SK-N-SH (cell line): ENCODE results near the gene GALC. TPM values are rescaled to one million over a fixed set of nuclear protein-coding genes. Genes with fewer than 3 reads are reported as not detected.

Source experiments
- CTCF ChIA-PET: fragments of 300-600, 350-600 bp; formaldehyde crosslinking; extraction: SDS; loops from one replicate; lab custom pipeline; 2021; lab: Yijun Ruan, JAX
- POLR2A ChIA-PET: fragments of 350-600 bp; sonication (Branson Sonifier 250); formaldehyde crosslinking; extraction: SDS; loops from one replicate; lab custom pipeline; 2020; ENCODE audit warnings: antibody characterized with exemption, inconsistent platforms; lab: Yijun Ruan, JAX
- DNase-seq: peaks from one replicate; pipeline ENCODE4 v3.0.0; 2012
- H2AFZ ChIP-seq: fragments of 200-600 bp; sonication (generic); 2 replicates; pipeline ENCODE4 v1.8.1; 2016; ENCODE audit warnings: antibody characterized with exemption, mild to moderate bottlenecking, low read depth
- H3F3A ChIP-seq: fragments of 200-600 bp; sonication (generic); replicated peaks from 2 replicates; pipeline ENCODE3; 2016; ENCODE audit warnings: antibody characterized with exemption, mild to moderate bottlenecking; ENCODE audit not compliant: insufficient read depth
- H3K27ac ChIP-seq, 2 experiments: fragments of 200-500 bp in 1 of 2; fragments of 200-600 bp in 1 of 2; sonication (Bioruptor generic) in 1 of 2; sonication (generic), shearing (Covaris generic) in 1 of 2; 2 replicates each; pipeline versions ENCODE4 v1.5.1 to v1.6.1; 2014 to 2016; ENCODE audit warnings: low read depth in 2 of 2, inconsistent platforms in 1 of 2, low read length in 1 of 2, mild to moderate bottlenecking in 1 of 2, mixed read lengths in 1 of 2
- H3K27me3 ChIP-seq: fragments of 200-600 bp; sonication (generic), shearing (Covaris generic); 2 replicates; pipeline ENCODE4 v1.6.1; 2016; ENCODE audit warnings: mixed run types; ENCODE audit not compliant: insufficient read depth
- H3K36me3 ChIP-seq, 2 experiments: fragments of 200-500 bp in 1 of 2; fragments of 200-600 bp in 1 of 2; sonication (Bioruptor generic) in 1 of 2; sonication (generic) in 1 of 2; replicated peaks in 1 of 2; 2 replicates each; pipeline versions ENCODE3 to v1.5.1; 2014 to 2016; ENCODE audit warnings: low read length in 1 of 2, mild to moderate bottlenecking in 1 of 2; ENCODE audit not compliant: insufficient read depth in 2 of 2, control insufficient read depth in 1 of 2
- H3K4me1 ChIP-seq, 2 experiments: fragments of 200-500 bp in 1 of 2; fragments of 200-600 bp in 1 of 2; sonication (Bioruptor generic) in 1 of 2; sonication (generic), shearing (Covaris generic) in 1 of 2; 2 replicates each; pipeline versions ENCODE4 v1.5.1 to v1.6.1; 2014 to 2016; ENCODE audit warnings: low read depth in 1 of 2, low read length in 1 of 2, mixed run types in 1 of 2; ENCODE audit not compliant: insufficient read depth in 2 of 2, control insufficient read depth in 1 of 2
- H3K4me2 ChIP-seq: fragments of 200-600 bp; sonication (generic), shearing (Covaris generic); 2 replicates; pipeline ENCODE4 v1.6.1; 2017; ENCODE audit warnings: mixed run types
- H3K4me3 ChIP-seq, 2 experiments: fragments of 200-500 bp in 1 of 2; fragments of 200-600 bp in 1 of 2; sonication (Bioruptor generic) in 1 of 2; sonication (generic), shearing (Covaris generic) in 1 of 2; 2 replicates each; pipeline versions ENCODE4 v1.5.1 to v1.8.1; 2014 to 2016; ENCODE audit warnings: low read depth in 2 of 2, inconsistent platforms in 1 of 2, low read length in 1 of 2, mild to moderate bottlenecking in 1 of 2, mixed read lengths in 1 of 2, moderate library complexity in 1 of 2
- H3K79me2 ChIP-seq: fragments of 200-600 bp; sonication (generic); 2 replicates; pipeline ENCODE4 v1.8.1; 2017; ENCODE audit warnings: mild to moderate bottlenecking; ENCODE audit not compliant: insufficient read depth
- H3K9ac ChIP-seq: fragments of 200-600 bp; sonication (generic); 2 replicates; pipeline ENCODE4 v1.6.1; 2017; ENCODE audit warnings: mixed run types
- H3K9me2 ChIP-seq: fragments of 200-600 bp; sonication (generic); 2 replicates; pipeline ENCODE4 v1.6.1; 2017; ENCODE audit warnings: mixed run types
- H3K9me3 ChIP-seq: fragments of 200-600 bp; sonication (generic); 2 replicates; pipeline ENCODE4 v1.6.1; 2017; ENCODE audit warnings: mixed run types, mild to moderate bottlenecking, moderate library complexity
- H4K20me1 ChIP-seq: fragments of 200-600 bp; sonication (generic); 2 replicates; pipeline ENCODE4 v1.6.1; 2017; ENCODE audit warnings: mild to moderate bottlenecking, mixed run types; ENCODE audit not compliant: insufficient read depth
- CHD2 ChIP-seq: fragments of 150-350 bp; IDR thresholded peaks from 2 replicates; pipeline ENCODE4 v1.6.1; 2018; ENCODE audit warnings: low read length; ENCODE audit not compliant: partially characterized antibody
- CTCF ChIP-seq: fragments of 200-600 bp; sonication (generic); IDR thresholded peaks from 2 replicates; pipeline ENCODE4 v1.6.1; 2017; ENCODE audit warnings: antibody characterized with exemption, mild to moderate bottlenecking, moderate library complexity
- EP300 ChIP-seq, 2 experiments: IDR thresholded peaks; 2 replicates each; pipeline versions ENCODE4 v1.4.0 to v1.6.1; 2012; ENCODE audit warnings: borderline replicate concordance in 1 of 2, low read depth in 1 of 2, low read length in 1 of 2
- FOXJ3 ChIP-seq: sonication (generic); formaldehyde crosslinking; IDR thresholded peaks from 2 replicates; pipeline ENCODE4 v1.5.1; 2020; ENCODE audit warnings: mild to moderate bottlenecking, missing genetic modification reagents
- FOXM1 ChIP-seq: IDR thresholded peaks from 2 replicates; pipeline ENCODE4 v1.4.0; 2012; ENCODE audit warnings: low read depth, mild to moderate bottlenecking
- GABPA ChIP-seq: IDR thresholded peaks from 2 replicates; pipeline ENCODE4 v1.4.0; 2012; ENCODE audit warnings: low read depth, mild to moderate bottlenecking
- GATA2 ChIP-seq: sonication (generic); formaldehyde crosslinking; IDR thresholded peaks from 2 replicates; pipeline ENCODE4 v1.5.0; 2020; ENCODE audit warnings: mild to moderate bottlenecking, missing genetic modification reagents
- MAX ChIP-seq: IDR thresholded peaks from 2 replicates; pipeline ENCODE4 v1.4.0; 2012; ENCODE audit warnings: low read depth
- MEF2A ChIP-seq: IDR thresholded peaks from 2 replicates; pipeline ENCODE4 v1.4.0; 2012; ENCODE audit warnings: low read depth, borderline replicate concordance
- NFIC ChIP-seq: IDR thresholded peaks from 2 replicates; pipeline ENCODE4 v1.4.0; 2012; ENCODE audit warnings: borderline replicate concordance
- NRF1 ChIP-seq: IDR thresholded peaks from 2 replicates; pipeline ENCODE4 v1.6.1; 2012; ENCODE audit warnings: low read depth, mild to moderate bottlenecking, low read length
- PBX3 ChIP-seq: IDR thresholded peaks from 2 replicates; pipeline ENCODE4; 2012
- POLR2AphosphoS5 ChIP-seq: IDR thresholded peaks from 2 replicates; pipeline ENCODE4 v1.6.1; 2012; ENCODE audit warnings: low read depth, low read length
- RAD21 ChIP-seq: IDR thresholded peaks from 2 replicates; pipeline ENCODE4 v1.6.1; 2012; ENCODE audit warnings: mild to moderate bottlenecking, low read length
- RCOR1 ChIP-seq: fragments of 150-350 bp; IDR thresholded peaks from 2 replicates; pipeline ENCODE4 v1.6.1; 2017; ENCODE audit warnings: antibody characterized with exemption, low read length
- REST ChIP-seq: IDR thresholded peaks from 2 replicates; pipeline ENCODE4 v1.6.1; 2012; ENCODE audit warnings: mild to moderate bottlenecking, low read depth, low read length, moderate library complexity
- SIN3A ChIP-seq: IDR thresholded peaks from 2 replicates; pipeline ENCODE4 v1.6.1; 2012; ENCODE audit warnings: low read depth, mild to moderate bottlenecking, low read length, moderate library complexity, borderline replicate concordance
- SMC3 ChIP-seq: IDR thresholded peaks from 2 replicates; pipeline ENCODE4 v1.6.1; 2012; ENCODE audit warnings: low read depth, low read length, improper control_type of control experiment
- TEAD4 ChIP-seq: IDR thresholded peaks from 2 replicates; pipeline ENCODE4 v1.4.0; 2012; ENCODE audit warnings: mild to moderate bottlenecking, borderline replicate concordance; ENCODE audit not compliant: insufficient read depth
- USF1 ChIP-seq: IDR thresholded peaks from 2 replicates; pipeline ENCODE4 v1.4.0; 2012; ENCODE audit warnings: low read depth, borderline replicate concordance
- YY1 ChIP-seq: IDR thresholded peaks from 2 replicates; pipeline ENCODE4 v1.4.0; 2012; ENCODE audit warnings: low read depth, mild to moderate bottlenecking
- WGBS: methylation state at CpG from one replicate; pipeline ENCODE4 v1.1.6; 2017; ENCODE audit warnings: low lambda C conversion rate; 5-methylcytosine and 5-hydroxymethylcytosine counted together
- polyA plus RNA-seq, 3 experiments: library from polyadenylated mRNA; depleted of rRNA; stranded (reverse); fragments of >200 nt; gene quantifications; 2 replicates each; pipeline ENCODE4 v1.2.3, GENCODE V29; 2012

GALC gene
- polyA plus RNA-seq, 1 of the 3 experiments (the other 2 are of a cell fraction): 9.7 TPM

- POLR2A ChIA-PET: no interaction called here
- H3K79me2 ChIP-seq: no peaks in the 10 kb centered on the region
- no peaks in the 10 kb centered on the region for H3K9me3 ChIP-seq
- no peaks in the 10 kb centered on the region for H3K27me3 ChIP-seq
- no peak overlapping the region for H3K4me2 ChIP-seq
- no peak for DNase-seq
- H3F3A ChIP-seq: no peaks in the 10 kb centered on the region
- CTCF ChIA-PET: interaction anchor here (2.5 kb wide), 1 partner anchor 96 kb away, joined by 14 read pairs; no protein-coding TSS in a partner anchor
- no peaks in the 10 kb centered on the region for H3K36me3 ChIP-seq
- TF ChIP-seq SIN3A (no peak), TEAD4 (no peak), GABPA (no peak), PBX3 (no peak), USF1 (no peak), FOXM1 (no peak), REST (no peak), POLR2AphosphoS5 (no peak), GATA2 (CRISPR knock-in tag) (no peak), YY1 (no peak), NFIC (no peak), MAX (no peak)
- TF ChIP-seq, all 33 proteins: peak for 0
- Histone ChIP-seq H3K4me1 (no peaks in the 10 kb centered on the region), H3K9me2 (no peaks in the 10 kb centered on the region), H3K27ac (no peak overlapping the region), H4K20me1 (no peaks in the 10 kb centered on the region), H2AFZ (no peak overlapping the region), H3K9ac (no peak overlapping the region), H3K4me3 (no peak overlapping the region)
- WGBS: 49% methylated on average over 3 of the region's 3 CpGs
Measured at GRCh38 chr14:87901236-87901635, 91.7 kb downstream of the GALC start.

- H3K79me2 ChIP-seq: no peaks in the 10 kb centered on the region
- H3K4me2 ChIP-seq: no peak overlapping the region
- H3K27ac ChIP-seq: no peak overlapping the region
- no peak for TF ChIP-seq MEF2A
- TF ChIP-seq TEAD4: no peak
- no peak for TF ChIP-seq SIN3A
- TF ChIP-seq GATA2 (CRISPR knock-in tag): peak; percentile 70
- peak; percentile 47; the same call in 1 of the 2 replicates for TF ChIP-seq RCOR1
- peak in 1 of 2 experiments; percentile 11; a peak in 1 of 4 replicates for TF ChIP-seq EP300 (IDR thresholded peaks at IDR 0.05; ENCODE audit: borderline replicate concordance in 1 of 2, low read depth in 1 of 2, low read length in 1 of 2)
- TF ChIP-seq NRF1: no peak
- TF ChIP-seq SMC3: no peak
- TF ChIP-seq RAD21: no peak
- no peak for TF ChIP-seq FOXJ3 (CRISPR knock-in tag)
- no peak for TF ChIP-seq CTCF
- TF ChIP-seq NFIC: no peak
- peak; percentile 14 for TF ChIP-seq CHD2
- TF ChIP-seq, all 33 proteins: peak for 4
- Histone ChIP-seq H3K36me3 (no peaks in the 10 kb centered on the region), H3K4me1 (no peaks in the 10 kb centered on the region; a peak in 1 of 4 replicates), H3K4me3 (no peak overlapping the region), H3K9me2 (no peaks in the 10 kb centered on the region), H3K9me3 (no peaks in the 10 kb centered on the region), H2AFZ (no peak overlapping the region), H3K27me3 (no peaks in the 10 kb centered on the region), H3K9ac (no peak overlapping the region), H4K20me1 (no peaks in the 10 kb centered on the region), H3F3A (no peaks in the 10 kb centered on the region)
- DNase-seq: peak; percentile 6
- CTCF ChIA-PET: interaction anchor here (1.0 to 5.5 kb wide), 3 partner anchors 94 to 153 kb away, joined by 3 to 53 read pairs (median 14); no protein-coding TSS in a partner anchor
- POLR2A ChIA-PET: no interaction called here
Measured at GRCh38 chr14:87899228-87899627, 93.8 kb downstream of the GALC start.
